Keratinocyte (primary cell): ENCODE results near the gene CMTR1.

Experiments used
- EZH2 ChIP-seq: IDR thresholded peaks from one replicate; pipeline ENCODE4 v1.6.1; 2012; ENCODE audit warnings: inconsistent platforms, mild to moderate bottlenecking, low read length, moderate library complexity
- TF ChIP-seq, protein P1 (sequence below), 3 experiments: IDR thresholded peaks in 1 of 3; conservative IDR thresholded peaks in 1 of 3; optimal IDR thresholded peaks in 1 of 3; 2 replicates in 2 of 3; 3 replicates in 1 of 3; pipeline versions ENCODE3 to v1.5.1; 2011; ENCODE audit warnings: low read length in 3 of 3, mild to moderate bottlenecking in 3 of 3, moderate library complexity in 2 of 3, control low read depth in 1 of 3, inconsistent platforms in 1 of 3; ENCODE audit not compliant: insufficient read depth in 2 of 3; ENCODE audit errors: extremely low read depth in 1 of 3

DNA sequence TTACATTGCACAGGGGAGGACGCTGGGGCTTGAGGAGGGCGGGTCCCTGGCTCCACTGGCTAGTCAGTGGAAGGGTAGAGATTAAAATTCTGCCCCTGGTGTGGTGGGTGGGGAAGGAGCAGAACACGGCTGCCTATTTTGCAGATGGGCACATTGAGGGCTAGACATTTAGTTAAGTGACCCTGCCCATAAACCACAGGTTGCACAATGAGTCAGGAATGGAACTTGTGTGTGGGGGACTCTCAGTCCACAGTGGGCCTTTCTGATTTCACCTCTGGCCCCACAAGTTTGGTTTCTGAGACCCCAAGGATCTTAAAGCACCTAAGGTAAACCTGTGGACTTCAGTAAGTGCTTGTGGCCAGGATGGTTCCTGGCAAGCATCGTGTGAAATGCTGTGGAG is 88.7 kb downstream of the CMTR1 start:
- TF ChIP-seq, protein P1, sequence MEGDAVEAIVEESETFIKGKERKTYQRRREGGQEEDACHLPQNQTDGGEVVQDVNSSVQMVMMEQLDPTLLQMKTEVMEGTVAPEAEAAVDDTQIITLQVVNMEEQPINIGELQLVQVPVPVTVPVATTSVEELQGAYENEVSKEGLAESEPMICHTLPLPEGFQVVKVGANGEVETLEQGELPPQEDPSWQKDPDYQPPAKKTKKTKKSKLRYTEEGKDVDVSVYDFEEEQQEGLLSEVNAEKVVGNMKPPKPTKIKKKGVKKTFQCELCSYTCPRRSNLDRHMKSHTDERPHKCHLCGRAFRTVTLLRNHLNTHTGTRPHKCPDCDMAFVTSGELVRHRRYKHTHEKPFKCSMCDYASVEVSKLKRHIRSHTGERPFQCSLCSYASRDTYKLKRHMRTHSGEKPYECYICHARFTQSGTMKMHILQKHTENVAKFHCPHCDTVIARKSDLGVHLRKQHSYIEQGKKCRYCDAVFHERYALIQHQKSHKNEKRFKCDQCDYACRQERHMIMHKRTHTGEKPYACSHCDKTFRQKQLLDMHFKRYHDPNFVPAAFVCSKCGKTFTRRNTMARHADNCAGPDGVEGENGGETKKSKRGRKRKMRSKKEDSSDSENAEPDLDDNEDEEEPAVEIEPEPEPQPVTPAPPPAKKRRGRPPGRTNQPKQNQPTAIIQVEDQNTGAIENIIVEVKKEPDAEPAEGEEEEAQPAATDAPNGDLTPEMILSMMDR (optimal IDR thresholded peaks at IDR 0.05 in 1 of 3, IDR thresholded peaks at IDR 0.05 in 1 of 3, conservative IDR thresholded peaks at IDR 0.05 in 1 of 3; ENCODE audit: extremely low read depth in 1 of 3, insufficient read depth in 2 of 3, low read length in 3 of 3), result no peak
- no peak for TF ChIP-seq EZH2
